ENCODE data around the gene PFDN4. TPM values are rescaled to one million over a fixed set of nuclear protein-coding genes. Genes with fewer than 3 reads are reported as not detected.

PFDN4 gene
- total and polyA plus RNA-seq, 2 of the 13 experiments (the other 11 are each of a cell fraction or from before 2014, with no cell fraction given): 59.8 to 227 TPM

DNA sequence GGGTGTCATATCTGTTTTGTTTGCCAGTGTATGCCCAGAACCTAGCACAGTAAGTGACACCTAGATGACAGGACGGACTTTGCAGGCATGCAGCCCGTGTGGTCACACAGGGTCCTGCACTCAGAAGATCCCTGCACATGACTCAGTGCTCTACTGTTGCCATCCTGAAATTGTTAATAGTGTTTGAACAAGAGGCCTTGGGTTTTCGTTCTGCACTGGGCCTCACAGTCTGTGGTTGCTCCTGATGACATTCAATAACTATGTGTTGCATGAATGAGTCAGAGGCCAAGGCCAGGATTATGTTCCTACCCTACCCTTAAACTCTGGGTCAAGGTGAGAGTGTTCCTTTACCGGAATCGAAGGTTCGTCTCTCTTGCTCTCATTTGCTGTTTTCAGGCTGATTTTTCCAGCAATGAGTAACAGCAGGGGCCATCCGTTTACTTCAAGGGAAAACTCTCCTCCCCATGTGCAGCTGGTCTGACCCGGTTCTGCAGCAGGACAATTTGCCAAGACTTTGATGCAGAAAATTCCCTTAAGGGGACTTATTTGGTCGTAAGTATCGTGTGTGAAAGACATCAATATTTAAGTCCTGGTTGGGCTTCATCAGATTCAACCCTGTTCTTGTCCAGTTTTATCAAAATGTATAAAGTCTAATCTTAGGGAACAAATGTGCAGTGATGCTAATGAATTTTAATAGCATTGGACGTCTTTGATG is 13.0 kb upstream of the PFDN4 start (continued):
- TF ChIP-seq, protein P1, sequence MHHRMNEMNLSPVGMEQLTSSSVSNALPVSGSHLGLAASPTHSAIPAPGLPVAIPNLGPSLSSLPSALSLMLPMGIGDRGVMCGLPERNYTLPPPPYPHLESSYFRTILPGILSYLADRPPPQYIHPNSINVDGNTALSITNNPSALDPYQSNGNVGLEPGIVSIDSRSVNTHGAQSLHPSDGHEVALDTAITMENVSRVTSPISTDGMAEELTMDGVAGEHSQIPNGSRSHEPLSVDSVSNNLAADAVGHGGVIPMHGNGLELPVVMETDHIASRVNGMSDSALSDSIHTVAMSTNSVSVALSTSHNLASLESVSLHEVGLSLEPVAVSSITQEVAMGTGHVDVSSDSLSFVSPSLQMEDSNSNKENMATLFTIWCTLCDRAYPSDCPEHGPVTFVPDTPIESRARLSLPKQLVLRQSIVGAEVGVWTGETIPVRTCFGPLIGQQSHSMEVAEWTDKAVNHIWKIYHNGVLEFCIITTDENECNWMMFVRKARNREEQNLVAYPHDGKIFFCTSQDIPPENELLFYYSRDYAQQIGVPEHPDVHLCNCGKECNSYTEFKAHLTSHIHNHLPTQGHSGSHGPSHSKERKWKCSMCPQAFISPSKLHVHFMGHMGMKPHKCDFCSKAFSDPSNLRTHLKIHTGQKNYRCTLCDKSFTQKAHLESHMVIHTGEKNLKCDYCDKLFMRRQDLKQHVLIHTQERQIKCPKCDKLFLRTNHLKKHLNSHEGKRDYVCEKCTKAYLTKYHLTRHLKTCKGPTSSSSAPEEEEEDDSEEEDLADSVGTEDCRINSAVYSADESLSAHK (CRISPR knock-in tag; IDR thresholded peaks at IDR 0.05; ENCODE audit: borderline replicate concordance): no peak
- TF ChIP-seq ZNF350 (CRISPR knock-in tag; IDR thresholded peaks at IDR 0.05; ENCODE audit: borderline replicate concordance, low read depth): peak; percentile 90
- peak; percentile 76 for TF ChIP-seq ZNF652 (CRISPR knock-in tag; IDR thresholded peaks at IDR 0.05; ENCODE audit: borderline replicate concordance, low read depth)
- TF ChIP-seq, protein P2, sequence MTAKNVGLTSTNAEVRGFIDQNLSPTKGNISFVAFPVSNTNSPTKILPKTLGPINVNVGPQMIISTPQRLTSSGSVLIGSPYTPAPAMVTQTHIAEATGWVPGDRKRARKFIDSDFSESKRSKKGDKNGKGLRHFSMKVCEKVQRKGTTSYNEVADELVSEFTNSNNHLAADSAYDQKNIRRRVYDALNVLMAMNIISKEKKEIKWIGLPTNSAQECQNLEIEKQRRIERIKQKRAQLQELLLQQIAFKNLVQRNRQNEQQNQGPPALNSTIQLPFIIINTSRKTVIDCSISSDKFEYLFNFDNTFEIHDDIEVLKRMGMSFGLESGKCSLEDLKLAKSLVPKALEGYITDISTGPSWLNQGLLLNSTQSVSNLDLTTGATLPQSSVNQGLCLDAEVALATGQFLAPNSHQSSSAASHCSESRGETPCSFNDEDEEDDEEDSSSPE (CRISPR knock-in tag; IDR thresholded peaks at IDR 0.05): no peak
- no peak for TF ChIP-seq KLF12 (CRISPR knock-in tag; IDR thresholded peaks at IDR 0.05; ENCODE audit: borderline replicate concordance)
- no peak for TF ChIP-seq NFIB (CRISPR knock-in tag; IDR thresholded peaks at IDR 0.05; ENCODE audit: borderline replicate concordance)
- TF ChIP-seq, protein P3, sequence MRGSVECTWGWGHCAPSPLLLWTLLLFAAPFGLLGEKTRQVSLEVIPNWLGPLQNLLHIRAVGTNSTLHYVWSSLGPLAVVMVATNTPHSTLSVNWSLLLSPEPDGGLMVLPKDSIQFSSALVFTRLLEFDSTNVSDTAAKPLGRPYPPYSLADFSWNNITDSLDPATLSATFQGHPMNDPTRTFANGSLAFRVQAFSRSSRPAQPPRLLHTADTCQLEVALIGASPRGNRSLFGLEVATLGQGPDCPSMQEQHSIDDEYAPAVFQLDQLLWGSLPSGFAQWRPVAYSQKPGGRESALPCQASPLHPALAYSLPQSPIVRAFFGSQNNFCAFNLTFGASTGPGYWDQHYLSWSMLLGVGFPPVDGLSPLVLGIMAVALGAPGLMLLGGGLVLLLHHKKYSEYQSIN (CRISPR knock-in tag; IDR thresholded peaks at IDR 0.05; ENCODE audit: borderline replicate concordance): no peak
- peak; percentile 93 for TF ChIP-seq ZNF605 (CRISPR knock-in tag; IDR thresholded peaks at IDR 0.05)
- TF ChIP-seq, protein P4, sequence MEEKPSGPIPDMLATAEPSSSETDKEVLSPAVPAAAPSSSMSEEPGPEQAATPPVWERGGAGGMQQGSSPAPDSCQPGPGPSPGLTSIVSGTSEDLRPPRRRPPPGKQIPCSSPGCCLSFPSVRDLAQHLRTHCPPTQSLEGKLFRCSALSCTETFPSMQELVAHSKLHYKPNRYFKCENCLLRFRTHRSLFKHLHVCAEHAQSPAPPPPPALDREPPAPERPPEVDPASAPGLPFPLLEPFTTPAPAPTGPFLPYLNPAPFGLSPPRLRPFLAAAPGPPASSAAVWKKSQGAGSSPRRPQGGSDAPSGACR (CRISPR knock-in tag; IDR thresholded peaks at IDR 0.05): peak; percentile 93; the same call in 1 of the 2 replicates
- peak; percentile 100 for TF ChIP-seq FOSL1 (CRISPR knock-in tag; IDR thresholded peaks at IDR 0.05; ENCODE audit: borderline replicate concordance)
- no peak for TF ChIP-seq CHCHD3 (CRISPR knock-in tag; IDR thresholded peaks at IDR 0.05)
- peak; percentile 100 for TF ChIP-seq FOSL2 (CRISPR knock-in tag; IDR thresholded peaks at IDR 0.05)
- TF ChIP-seq, protein P5, sequence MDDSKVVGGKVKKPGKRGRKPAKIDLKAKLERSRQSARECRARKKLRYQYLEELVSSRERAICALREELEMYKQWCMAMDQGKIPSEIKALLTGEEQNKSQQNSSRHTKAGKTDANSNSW (CRISPR knock-in tag; IDR thresholded peaks at IDR 0.05; ENCODE audit: borderline replicate concordance): peak; percentile 79; the same call in 1 of the 2 replicates
- TF ChIP-seq ELF4 (CRISPR knock-in tag; IDR thresholded peaks at IDR 0.05; ENCODE audit: borderline replicate concordance): 0 out of 2 replicates have a peak, but pooled peaks have one; percentile 52
- no peak for TF ChIP-seq FOXP1 (IDR thresholded peaks at IDR 0.05)
- peak; percentile 97 for TF ChIP-seq FOXP1 (CRISPR knock-in tag; IDR thresholded peaks at IDR 0.05)
- TF ChIP-seq SAFB2 (CRISPR knock-in tag; IDR thresholded peaks at IDR 0.05; ENCODE audit: borderline replicate concordance, low read depth): peak; percentile 27; the same call in 1 of the 2 replicates
- 0 out of 2 replicates have a peak, but pooled peaks have one; percentile 56 for TF ChIP-seq PAF1 (CRISPR knock-in tag; IDR thresholded peaks at IDR 0.05)
